NOMO-1 treated with dmso at 0.1 percent for 144 hours (cell line): ENCODE data around the gene PLEKHS1.

Experiments
- DNase-seq: peaks from one replicate; lab custom pipeline; 2025; ENCODE audit not compliant: unreplicated experiment; lab: John Stamatoyannopoulos, UW

The PLEKHS1 gene

DNA sequence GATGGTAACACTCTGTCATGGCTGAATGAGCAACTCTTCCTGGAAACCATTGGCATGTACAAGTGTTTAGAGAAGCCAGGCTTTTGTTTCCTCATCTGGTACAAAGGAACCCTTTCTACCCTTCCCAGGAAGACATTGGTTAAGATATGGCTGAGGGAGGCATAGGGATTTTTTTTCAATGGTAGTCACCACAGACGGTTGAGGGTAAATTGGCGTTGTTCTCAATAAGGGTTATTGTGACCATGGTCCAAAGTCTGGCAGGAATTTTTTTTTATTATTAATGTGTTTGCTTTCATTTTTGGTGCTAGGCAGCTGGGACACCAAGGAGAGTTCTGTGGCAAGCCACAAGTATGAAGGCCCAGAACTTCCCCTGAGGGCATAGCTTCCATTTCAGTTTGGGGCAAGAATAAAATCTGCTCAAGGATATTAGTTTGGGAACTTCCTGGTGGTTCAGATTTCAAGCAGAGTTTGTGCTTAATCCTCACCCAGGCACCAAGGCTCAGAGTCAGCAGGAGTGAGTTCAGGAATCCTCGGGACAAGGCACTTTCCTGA is at the start of gene PLEKHS1:
TSS of gene PLEKHS1 (plus strand) at position 502 of the 552 bp plus-strand sequence. CDS start 3,596 bp downstream, outside the sequence.
- no peak for DNase-seq

DNA sequence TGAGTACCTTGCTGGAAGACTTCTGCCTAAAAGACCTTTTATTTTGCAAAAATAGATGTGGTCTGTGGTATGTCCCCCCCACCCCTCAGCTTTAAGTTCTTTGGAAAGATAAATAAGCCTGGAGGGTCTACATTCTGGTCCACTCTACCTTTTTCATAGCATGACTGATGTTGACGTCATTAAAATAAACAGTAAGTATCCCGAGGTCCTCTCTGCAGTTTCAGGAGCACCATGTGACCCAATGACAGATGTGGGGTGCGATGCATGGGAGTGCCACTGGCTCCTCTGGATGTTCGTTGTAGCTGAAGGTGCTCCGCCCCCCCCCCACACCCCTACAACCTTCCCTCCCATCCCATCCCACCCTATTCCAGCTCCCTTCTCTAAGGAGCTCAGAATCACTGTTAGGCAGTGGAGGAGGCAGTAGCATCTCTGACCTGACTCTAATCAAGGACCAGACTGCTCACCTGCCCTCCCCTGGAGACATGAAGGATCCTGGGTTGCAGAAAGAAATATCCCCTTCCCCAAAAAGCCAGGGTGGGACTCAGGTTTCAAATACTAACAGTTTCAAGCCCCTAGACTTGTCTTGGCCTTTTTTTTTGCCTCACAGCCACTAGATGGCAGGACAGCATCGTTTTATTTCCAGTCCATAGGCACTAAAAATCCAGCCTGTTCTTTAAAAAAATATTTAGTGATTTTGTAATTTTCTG is 46.7 kb upstream of the PLEKHS1 start:
- no peak for DNase-seq

DNA sequence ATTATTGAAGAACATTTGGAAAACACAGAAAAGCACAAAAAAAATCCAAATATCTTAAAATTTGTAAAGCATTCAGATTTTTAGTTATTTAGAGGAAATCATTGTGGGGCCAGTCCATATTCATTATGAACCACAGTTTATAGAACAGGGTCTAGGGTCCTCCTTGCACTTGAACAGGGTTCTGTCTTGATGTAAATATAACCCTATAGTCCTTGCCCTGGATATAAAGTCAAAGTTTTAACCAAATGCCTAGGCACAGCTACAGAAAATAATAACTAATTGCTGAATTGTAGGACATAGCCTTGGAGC is 46.2 kb upstream of the PLEKHS1 start:
- no peak for DNase-seq

DNA sequence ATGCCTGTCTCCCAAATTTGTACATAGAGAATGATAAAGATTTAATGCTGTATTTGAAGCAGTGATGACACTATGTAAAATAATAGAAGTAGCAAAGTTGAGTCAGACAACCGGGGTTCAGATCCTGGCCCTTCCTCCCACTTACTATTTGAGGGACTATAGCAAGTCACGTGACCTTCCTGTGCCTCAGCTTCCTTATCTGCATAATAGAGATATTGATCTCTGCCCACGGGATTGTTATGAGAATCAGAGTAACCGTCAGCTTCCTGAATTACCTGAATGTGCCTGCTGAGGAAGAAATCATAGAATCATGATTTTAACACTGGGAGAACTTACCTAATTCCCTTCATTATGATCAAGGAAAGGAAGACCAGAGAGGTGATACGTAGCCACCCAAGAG is 44.9 kb upstream of the PLEKHS1 start:
- DNase-seq = no peak

DNA sequence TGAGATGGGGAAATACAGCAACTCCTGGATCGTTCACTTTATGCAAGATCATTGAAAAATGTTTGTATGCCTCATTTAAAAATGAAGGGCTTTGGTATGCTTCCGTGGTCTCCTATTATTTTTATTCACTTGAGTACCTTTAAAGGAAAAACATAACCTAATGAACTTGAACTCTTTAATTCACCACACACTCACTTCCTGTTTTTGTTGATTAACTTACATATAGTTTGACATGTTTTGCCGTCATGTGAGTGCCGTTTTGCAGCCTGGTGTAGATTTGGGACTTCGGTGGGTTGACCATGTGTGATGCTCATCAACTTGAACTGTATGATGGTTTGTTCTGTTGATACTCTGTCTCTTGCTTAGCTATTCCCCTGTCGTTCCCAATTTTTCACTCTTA is 42.8 kb upstream of the PLEKHS1 start:
- DNase-seq = no peak

DNA sequence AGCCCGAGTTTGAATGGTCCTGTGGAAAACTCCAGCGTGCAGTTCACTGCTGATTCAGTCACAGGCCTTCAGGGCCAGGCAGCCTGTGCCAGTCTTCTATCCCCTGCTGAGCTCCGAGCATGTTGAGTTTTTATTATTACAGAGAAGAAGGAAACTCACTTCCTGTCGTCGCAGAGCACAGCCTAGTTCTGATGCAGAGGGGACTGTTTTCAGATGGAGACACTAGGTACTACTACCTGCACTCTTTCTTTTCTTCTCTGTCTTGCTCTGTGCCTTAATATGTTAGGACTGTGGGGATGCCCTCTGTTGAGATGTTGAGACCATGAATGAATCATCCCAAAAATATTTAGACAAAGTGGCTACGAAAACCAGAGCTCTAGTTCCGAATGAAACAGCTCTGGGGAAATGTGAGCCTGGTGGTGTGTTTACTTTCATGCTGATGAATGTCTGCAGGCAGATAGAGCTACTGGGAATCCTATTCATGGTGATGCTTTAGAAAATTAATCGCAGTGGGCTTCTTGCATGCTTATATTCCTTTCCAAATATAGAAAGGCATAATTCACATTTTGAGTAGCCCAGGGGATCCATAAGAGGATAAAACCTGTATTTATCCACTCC is 42.2 kb upstream of the PLEKHS1 start:
- no peak for DNase-seq

DNA sequence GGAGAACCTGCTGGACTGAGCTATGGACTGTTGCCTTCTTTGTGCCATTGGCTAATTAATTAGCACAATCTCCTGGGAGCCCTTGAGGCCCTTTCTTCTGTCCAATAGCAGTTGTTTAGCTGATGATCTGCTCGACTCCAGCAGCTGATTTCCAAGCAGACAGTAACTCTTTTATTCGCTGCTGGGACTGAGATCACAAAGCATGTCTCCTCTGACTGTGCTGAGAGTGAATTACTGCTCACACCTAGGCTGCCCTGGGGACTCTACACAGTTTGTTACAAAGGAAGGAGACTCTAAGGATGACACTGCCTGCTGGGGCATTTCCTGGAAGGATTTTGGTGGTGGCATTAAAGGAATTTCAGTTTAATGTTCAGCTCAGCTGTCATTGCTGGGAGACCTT is 40.3 kb upstream of the PLEKHS1 start:
- DNase-seq = no peak

DNA sequence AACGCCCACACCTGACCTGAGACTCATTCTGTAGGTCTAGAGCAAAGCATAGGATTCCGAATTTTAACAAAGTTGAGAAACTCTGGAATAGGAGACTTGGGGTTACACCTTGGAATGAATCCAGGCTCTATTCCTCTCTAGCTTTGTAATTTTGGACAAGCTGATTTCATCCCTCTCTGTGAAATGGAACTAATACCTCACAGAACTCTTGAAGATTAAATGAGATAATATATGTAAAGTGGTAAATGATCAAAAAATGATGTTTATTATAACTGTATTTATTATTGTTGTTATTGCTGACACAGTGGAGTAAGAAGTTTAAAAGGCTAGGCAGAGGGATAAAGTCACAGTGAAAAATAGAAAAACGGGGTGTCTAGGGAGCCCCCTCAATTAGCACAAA is 39.5 kb upstream of the PLEKHS1 start:
- no peak for DNase-seq

DNA sequence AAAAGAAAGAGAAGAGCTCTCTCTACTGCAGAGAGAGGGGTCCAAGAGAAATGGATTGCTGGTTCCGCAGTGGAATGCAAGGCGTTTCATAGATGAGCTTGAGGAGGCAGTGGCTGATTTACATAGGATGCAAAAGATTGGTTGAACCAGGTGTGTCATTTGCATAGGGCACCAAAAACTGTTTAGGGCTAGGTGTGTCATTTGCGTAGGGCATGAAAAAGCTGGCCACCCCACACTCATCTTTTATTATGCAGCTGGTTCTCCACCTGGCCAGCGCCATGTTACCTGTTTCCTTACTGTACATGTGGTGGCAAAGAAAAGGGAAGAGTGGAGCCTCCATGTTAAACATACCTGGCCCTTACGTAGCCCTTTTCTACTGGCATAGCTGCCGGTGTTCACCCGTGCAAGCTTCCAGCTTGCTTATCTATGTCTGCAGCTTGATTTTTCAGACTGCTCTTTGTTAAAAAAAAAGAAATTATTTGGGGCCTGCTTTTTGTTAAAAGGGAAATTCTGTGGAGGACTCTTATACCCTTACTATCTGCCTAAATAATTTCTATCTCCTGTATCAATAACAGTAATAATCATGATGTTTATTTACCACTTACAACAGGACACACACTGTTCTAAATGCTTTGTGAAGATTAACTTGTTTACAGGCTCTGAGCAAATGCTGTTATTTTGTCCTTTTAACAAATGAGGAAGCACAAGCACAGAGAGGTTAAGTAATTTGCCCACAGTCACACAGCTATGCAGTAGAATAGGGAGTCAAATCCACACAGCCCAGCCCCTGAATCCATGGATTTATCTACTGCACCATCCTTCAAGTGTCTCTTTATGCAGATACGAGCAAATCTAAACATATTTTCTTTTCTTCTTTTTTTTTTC is 38.5 kb upstream of the PLEKHS1 start:
- no peak for DNase-seq

DNA sequence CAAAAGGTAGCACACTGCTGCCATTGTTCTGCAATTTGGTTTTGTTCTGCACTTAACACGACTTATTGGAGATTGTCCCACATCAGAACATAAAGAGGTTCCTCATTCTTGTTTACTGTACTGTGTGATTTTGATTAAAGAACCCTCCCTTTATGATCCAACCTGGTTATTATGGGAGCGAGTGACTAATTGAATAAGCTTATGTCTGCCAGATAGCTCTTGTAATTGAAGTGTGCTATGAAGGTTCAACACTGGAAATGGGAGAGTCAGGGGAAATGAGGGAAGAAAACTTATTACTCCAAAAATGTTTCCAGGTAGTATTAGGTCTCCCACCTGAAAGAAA is 37.9 kb upstream of the PLEKHS1 start:
- no peak for DNase-seq

DNA sequence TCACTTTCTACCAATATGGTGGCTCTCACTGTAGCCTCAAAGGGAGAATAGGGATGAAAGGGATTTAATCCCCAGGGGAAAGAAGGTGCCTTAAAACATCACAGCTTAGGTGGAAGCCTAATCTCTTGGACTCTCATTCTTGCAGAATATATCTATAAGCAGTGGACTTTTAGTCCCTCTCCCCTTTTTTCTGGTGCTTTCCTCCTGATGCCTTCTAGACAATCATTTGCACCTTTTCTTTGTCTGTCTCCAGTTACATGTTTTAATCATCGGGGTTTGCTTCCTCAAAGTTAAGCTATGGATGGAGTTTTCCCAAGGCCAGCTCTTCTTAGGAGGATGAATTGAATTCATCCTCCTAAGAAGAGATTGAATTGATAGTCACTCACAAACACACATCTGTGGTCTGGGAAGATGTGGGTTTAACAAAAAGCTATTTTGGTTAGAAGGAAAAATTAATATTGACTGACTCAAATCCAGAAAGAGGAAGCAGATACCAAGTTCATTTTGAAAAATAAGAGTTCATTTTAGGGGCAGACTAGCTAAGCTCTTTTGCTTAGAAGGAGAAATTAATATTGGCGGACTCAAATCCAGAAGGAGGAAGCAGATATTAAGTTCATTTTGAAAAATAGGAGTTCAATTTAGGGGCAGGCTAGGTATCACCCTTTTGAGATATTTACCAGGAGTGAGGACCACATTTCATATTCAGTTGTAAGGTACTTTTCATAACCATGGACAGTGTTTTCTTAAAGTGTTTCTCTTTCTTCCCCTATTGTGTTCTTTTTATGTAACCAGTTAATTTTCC is 35.2 kb upstream of the PLEKHS1 start:
- DNase-seq = peak; percentile 13

DNA sequence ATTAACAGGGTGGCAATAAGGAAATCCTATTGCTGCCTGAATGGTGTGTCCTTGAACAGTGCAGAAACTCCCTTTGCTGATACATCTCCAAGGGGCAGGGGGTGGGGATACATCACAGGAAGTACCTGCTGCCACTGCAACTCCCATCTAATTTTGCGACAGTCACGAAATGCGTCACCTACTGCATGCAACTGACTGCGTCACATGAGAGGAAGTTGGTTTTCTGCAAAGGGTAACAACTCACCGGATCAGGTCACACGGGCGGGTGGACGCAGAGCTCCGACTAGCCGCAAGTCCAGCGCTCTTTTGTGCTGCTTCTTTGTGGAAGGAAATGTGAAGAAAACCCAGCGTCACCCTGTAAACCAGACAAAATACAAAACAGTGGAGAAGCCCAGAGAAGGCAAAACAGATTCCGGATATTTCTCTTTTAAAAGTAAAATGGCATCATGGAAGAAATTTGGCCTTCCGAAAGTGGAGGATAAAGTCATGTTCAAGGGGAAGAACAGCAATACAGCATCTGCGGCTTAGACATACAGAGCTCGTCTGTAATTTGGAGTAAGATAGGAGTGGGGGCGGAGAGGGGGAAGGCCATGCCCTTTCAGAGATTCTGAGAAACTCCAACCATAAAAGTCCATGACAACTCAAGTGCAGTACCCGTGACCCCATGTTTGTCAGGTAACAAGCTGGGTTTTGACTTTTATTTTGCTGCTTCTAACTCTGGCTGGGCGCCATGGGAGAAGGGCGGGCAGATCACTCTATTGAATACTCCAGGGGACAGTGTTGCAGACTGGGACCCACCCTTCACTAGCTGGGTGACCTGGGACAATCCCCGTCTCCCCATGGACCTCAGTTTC is 32.3 kb upstream of the PLEKHS1 start:
- no peak for DNase-seq

DNA sequence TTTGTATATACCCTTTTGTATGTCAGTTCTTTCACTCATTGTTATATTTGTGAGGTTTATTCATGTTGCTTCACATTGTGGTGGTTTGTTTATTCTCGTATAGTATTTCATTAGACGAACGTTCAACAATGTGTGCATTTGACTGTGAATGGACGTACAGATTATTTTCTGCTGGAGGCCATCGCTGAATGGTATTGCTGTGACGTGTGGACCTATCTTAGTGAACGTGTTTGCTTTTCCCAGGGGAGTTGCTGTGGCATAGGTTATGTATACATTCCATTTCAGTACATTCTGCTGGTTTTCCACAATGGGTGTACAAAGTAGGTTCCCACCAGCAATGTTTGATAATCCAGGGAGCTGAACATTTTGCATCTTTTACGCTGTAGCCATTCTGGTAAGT is 31.1 kb upstream of the PLEKHS1 start:
- no peak for DNase-seq

DNA sequence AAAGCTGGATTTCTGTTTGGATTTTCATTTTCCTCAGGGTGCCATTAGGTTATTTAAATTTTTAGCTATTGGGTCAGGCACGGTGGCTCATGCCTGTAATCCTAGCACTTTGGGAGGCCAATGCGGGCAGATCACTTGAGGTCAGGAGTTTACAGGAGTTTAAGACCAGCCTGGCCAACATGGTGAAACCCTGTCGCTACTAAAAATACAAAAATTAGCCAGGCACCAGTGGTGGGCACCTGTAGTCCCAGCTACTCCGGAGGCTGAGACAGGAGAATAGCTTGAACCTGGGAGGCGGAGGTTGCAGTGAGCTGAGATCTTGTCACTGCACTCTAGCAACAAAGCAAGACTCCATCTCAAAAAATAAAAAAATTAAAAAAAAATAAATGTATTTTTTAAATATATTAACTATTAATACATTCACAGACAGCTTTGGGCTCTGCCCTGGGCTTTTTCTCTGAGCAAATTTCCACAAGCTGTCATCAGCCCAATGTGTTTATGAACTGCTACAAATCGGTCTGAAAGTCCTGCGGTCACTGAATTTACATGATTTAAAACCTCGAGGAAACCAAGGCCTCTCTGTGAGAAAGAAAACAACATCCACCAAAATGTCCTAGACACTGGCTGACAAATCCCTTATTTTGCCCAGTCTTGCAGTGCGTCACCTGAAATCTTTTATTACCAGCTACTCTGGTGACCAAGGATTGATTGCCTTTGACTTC is 19.2 kb upstream of the PLEKHS1 start:
- DNase-seq = no peak

DNA sequence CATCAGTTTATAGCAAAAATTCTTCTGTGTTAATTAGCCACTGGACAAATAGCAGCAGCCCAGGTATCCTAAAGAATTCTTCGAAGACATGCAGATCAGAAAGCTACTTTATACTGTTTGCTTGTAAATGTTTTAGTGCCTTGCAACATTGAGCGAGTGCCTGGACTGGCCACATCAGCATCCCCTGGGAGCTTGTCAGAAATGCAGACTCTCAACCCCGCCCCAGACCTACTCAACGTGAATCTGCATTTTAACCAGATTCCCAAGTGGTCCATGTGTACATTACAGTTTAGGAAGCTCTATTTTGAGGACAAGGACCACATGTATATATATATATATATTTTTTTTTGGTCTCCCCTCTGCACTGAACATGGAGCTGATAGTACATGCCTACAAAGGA is 18.5 kb upstream of the PLEKHS1 start:
- no peak for DNase-seq

DNA sequence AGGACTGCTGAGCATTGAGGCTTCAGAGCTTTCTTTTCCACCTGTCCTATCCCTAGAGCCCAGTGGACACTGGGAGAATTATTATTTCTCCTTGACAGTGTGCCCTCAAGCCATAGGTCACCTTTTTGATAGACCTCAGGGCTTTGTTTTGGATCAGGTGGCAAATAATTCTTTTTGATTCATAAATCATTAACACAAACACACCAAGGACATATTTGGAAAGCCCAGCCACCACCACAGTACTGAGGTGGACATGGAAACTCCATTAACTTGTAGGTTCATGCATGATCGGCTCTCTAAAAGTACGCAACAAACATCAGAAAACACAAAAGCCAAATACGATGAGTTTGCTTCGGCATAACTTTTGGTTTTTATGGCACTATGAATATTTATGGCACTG is 17.8 kb upstream of the PLEKHS1 start:
- no peak for DNase-seq

DNA sequence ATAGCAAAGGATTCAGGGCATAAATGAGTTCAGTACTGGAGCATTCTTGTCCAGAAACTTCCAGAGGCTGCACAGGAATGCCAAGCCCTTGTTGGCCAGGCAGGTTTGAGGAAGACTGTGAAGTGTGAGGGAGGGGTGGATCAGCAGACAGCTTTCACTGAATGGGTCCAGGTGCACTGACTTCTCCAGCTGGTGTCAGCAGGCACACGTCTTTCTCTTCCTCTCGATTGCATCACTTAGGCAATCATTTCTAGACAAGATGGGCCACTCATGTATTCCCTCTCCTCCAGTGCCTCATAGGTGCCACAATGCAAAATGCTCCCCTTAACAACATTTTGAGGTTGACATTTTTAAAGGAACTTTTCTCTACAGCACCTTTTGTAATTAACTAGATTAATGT is 15.6 kb upstream of the PLEKHS1 start:
- DNase-seq = no peak

DNA sequence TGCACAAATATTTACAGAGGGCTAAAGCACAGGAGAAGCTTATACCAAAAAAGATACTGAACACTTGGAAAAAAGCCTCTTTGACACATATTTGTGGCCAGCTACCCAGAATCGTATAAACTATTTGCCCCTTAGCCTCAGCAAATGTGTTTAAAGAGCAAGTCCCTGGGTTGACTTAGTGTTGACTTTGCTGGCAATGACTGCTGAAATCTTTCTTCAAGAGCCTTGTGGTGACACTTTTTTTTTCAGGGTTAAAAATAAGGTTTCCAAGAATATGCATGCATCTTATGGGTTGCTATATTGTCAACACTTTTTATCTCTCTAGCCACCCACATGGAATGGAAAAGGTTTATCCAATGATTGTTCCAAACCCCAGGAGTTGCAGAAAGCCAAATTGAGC is 14.9 kb upstream of the PLEKHS1 start:
- DNase-seq = no peak

DNA sequence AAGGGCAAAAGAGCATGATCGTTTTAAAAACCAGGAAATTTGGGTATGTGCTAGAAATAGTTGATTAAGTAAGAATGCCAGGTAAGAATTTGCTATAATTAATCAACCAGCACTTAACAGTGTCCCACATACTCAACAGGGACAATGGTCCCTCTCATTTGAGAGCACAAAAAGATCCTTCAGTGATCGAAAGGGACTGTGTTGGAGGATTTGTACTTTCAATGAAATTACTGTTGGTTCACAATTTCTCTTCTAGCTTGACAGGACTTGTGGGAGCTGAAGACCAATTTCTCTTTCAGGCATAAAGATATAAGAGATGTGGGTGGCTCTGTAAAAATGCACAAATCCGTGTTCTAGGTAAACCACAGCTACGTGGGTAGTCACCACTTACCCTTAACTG is 12.5 kb upstream of the PLEKHS1 start:
- DNase-seq = no peak

DNA sequence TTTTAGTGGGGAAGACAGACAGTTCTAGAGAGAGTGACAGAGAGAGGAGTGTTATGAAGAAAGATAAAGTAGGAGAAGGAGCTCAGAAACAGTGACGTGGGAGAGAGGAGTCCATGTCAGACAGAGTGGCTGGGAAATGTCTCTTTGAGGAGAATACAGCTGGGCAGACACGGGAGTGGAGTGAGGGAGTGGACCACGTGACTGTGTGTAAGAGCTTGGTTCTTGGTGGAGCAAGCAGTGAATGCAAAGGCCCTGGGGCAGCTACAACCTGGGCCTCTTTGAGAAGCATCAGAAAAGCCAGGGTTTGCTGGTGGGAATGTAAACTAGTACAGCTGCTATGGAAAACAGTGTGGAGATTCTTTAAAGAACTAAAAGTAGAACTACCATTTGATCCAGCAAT is 11.9 kb upstream of the PLEKHS1 start:
- no peak for DNase-seq
